ENCODE results near the gene OCLN. TPM values are rescaled to one million over a fixed set of nuclear protein-coding genes. Genes with fewer than 3 reads are reported as not detected.

OCLN gene
- total RNA-seq, 1 experiment from 2014 or later = 9.0 TPM

- Mint-ChIP-seq H3K36me3 (ENCODE audit: insufficient read depth, unreplicated experiment) (no peaks in the 10 kb centered on the region), H3K9me3 (ENCODE audit: unreplicated experiment) (no peaks in the 10 kb centered on the region), H3K4me3 (ENCODE audit: unreplicated experiment) (peak overlapping the region; percentile 92), H3K27me3 (ENCODE audit: insufficient read depth, unreplicated experiment) (peaks cover 27% of the 10 kb centered on the region), H3K27ac (ENCODE audit: low read depth, unreplicated experiment) (no peak overlapping the region), H3K4me1 (ENCODE audit: insufficient read depth, unreplicated experiment) (no peaks in the 10 kb centered on the region)
- ChIA-PET POLR2A (no interaction called here), CTCF (no interaction called here)
- no peak for DNase-seq (ENCODE audit: unreplicated experiment)
- BruUV-seq (replicated peaks) = no TSS peak
- TF ChIP-seq, protein P1, sequence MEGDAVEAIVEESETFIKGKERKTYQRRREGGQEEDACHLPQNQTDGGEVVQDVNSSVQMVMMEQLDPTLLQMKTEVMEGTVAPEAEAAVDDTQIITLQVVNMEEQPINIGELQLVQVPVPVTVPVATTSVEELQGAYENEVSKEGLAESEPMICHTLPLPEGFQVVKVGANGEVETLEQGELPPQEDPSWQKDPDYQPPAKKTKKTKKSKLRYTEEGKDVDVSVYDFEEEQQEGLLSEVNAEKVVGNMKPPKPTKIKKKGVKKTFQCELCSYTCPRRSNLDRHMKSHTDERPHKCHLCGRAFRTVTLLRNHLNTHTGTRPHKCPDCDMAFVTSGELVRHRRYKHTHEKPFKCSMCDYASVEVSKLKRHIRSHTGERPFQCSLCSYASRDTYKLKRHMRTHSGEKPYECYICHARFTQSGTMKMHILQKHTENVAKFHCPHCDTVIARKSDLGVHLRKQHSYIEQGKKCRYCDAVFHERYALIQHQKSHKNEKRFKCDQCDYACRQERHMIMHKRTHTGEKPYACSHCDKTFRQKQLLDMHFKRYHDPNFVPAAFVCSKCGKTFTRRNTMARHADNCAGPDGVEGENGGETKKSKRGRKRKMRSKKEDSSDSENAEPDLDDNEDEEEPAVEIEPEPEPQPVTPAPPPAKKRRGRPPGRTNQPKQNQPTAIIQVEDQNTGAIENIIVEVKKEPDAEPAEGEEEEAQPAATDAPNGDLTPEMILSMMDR (IDR thresholded peaks at IDR 0.05; ENCODE audit: unreplicated experiment) = no peak
- intact Hi-C loops (cut with micrococcal nuclease) = no loop called here
Observed at GRCh38 chr5:69491027-69491426, 1.6 kb upstream of the OCLN start.

DNA sequence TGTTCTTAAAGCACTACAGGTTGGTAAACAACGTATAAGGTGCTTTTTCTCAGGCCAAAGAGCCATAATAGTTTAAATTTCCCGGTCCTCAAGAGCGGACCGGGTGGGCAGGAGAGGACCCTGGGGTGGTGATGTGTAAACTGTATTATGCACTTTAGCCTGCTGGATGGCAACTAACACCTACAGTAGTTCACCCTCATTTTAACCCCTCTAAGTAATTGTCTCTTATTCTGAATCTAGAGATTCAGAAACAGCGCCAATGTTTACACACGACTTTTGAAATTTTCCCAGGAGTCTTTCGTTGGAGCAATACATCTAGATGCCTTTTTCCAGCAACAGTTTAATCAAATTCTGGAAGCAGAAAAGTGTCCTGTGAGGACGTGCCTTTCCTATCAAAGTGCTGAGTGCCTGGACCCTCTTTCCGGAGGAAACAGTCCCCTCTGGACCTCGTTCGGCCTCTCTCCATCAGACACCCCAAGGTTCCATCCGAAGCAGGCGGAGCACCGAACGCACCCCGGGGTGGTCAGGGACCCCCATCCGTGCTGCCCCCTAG lies 676 bp upstream of the OCLN start:
- Mint-ChIP-seq H3K4me1 (ENCODE audit: insufficient read depth, unreplicated experiment) (no peaks in the 10 kb centered on the region), H3K27ac (ENCODE audit: low read depth, unreplicated experiment) (peak overlapping the region; percentile 46), H3K36me3 (ENCODE audit: insufficient read depth, unreplicated experiment) (no peaks in the 10 kb centered on the region), H3K4me3 (ENCODE audit: unreplicated experiment) (peak overlapping the region; percentile 92), H3K27me3 (ENCODE audit: insufficient read depth, unreplicated experiment) (peaks cover 28% of the 10 kb centered on the region), H3K9me3 (ENCODE audit: unreplicated experiment) (no peaks in the 10 kb centered on the region)
- TF ChIP-seq, protein P1 (IDR thresholded peaks at IDR 0.05; ENCODE audit: unreplicated experiment) = no peak
- ChIA-PET CTCF (no interaction called here), POLR2A (no interaction called here)
- no TSS peak for BruUV-seq (replicated peaks)
- intact Hi-C loops (cut with micrococcal nuclease) = no loop called here
- no peak for DNase-seq (ENCODE audit: unreplicated experiment)

DNA sequence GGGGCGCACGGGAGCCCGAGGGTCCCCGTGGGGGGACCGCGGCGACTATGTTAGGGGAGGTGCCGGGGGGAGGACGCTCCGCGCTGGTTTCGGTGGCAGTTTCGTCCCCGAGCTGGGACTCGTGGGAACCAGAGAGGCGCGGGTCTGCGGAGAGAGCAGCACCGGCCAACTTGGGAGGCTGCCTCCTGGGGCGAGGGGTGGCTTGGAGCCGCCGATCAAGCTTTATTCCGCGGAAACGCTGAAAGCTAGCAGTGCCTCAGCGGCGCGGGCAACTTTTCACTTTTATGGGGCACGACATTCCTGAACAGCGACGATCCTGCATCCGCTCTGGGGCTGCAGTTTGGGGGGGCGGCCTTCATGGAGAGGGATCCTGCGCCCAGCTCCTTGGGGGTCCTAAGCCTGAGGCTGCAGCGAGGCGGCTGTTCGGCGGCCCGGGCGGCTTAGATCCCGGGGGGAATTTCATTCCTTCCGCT lies 369 bp downstream of the OCLN start:
- Mint-ChIP-seq H3K4me1 (ENCODE audit: insufficient read depth, unreplicated experiment) (no peaks in the 10 kb centered on the region), H3K36me3 (ENCODE audit: insufficient read depth, unreplicated experiment) (no peaks in the 10 kb centered on the region), H3K4me3 (ENCODE audit: unreplicated experiment) (peak overlapping the region; percentile 92), H3K9me3 (ENCODE audit: unreplicated experiment) (no peaks in the 10 kb centered on the region), H3K27ac (ENCODE audit: low read depth, unreplicated experiment) (peak overlapping the region; percentile 46), H3K27me3 (ENCODE audit: insufficient read depth, unreplicated experiment) (peaks cover 28% of the 10 kb centered on the region)
- CTCF ChIA-PET = interaction anchor here (0.9 kb wide), 1 partner anchor 8 kb away, joined by 3 read pairs; no protein-coding TSS in a partner anchor
- no TSS peak for BruUV-seq (replicated peaks)
- TF ChIP-seq, protein P1 (IDR thresholded peaks at IDR 0.05; ENCODE audit: unreplicated experiment) = no peak
- intact Hi-C loops (cut with micrococcal nuclease) = no loop called here
- DNase-seq (ENCODE audit: unreplicated experiment) = peak; percentile 37
- POLR2A ChIA-PET = interaction anchor here (0.8 to 2.5 kb wide), 8 partner anchors 9 to 78 kb away, joined by 3 to 26 read pairs (median 6); partner anchors contain the start of genes GTF2H2C and MARVELD2

- H3K27me3 Mint-ChIP-seq (ENCODE audit: insufficient read depth, unreplicated experiment) = peaks cover 28% of the 10 kb centered on the region
- TF ChIP-seq, protein P1 (IDR thresholded peaks at IDR 0.05; ENCODE audit: unreplicated experiment) = no peak
- DNase-seq (ENCODE audit: unreplicated experiment) = peak; percentile 55
- no peak overlapping the region for H3K27ac Mint-ChIP-seq (ENCODE audit: low read depth, unreplicated experiment)
- ChIA-PET POLR2A (interaction anchor here (0.8 to 2.5 kb wide), 8 partner anchors 9 to 78 kb away, joined by 3 to 26 read pairs (median 6); partner anchors contain the start of genes GTF2H2C and MARVELD2), CTCF (interaction anchor here (0.9 kb wide), 1 partner anchor 7 kb away, joined by 3 read pairs; no protein-coding TSS in a partner anchor)
- H3K36me3 Mint-ChIP-seq (ENCODE audit: insufficient read depth, unreplicated experiment) = no peaks in the 10 kb centered on the region
- intact Hi-C loops (cut with micrococcal nuclease) = no loop called here
- peak overlapping the region; percentile 92 for H3K4me3 Mint-ChIP-seq (ENCODE audit: unreplicated experiment)
- H3K4me1 Mint-ChIP-seq (ENCODE audit: insufficient read depth, unreplicated experiment) = no peaks in the 10 kb centered on the region
- no peaks in the 10 kb centered on the region for H3K9me3 Mint-ChIP-seq (ENCODE audit: unreplicated experiment)
- no TSS peak for BruUV-seq (replicated peaks)
Observed at GRCh38 chr5:69493396-69494133, 975 bp downstream of the OCLN start.

All from MCF 10A (cell line).